Left colon (tissue), 2 donors: Measurements from ENCODE around the gene GRK4. TPM values are rescaled to one million over a fixed set of nuclear protein-coding genes. Genes with fewer than 3 reads are reported as not detected.
A peak's percentile ranks its signal among the peaks of the same experiment; 100 is the strongest.

ENCODE experiments used
- ATAC-seq: fragments of 200-7000 bp; cut with Tn5 transposase; one replicate; pipeline ENCODE4 v1.9.1; 2020; ENCODE audit warnings: mild to moderate bottlenecking, moderate library complexity
- DNase-seq, 2 donors: peaks; one replicate each; pipeline ENCODE4 v3.0.0-alpha.2; 2020
- intact Hi-C, 2 donors: fragments of 100-400 bp; cut with DNase I in 1 of 2; cut with micrococcal nuclease in 1 of 2; formaldehyde crosslinking; loops; one replicate each; pipeline versions ENCODE4 v1.11.2 to v1.14.0; 2022; cut with DNase I, micrococcal nuclease
- total RNA-seq, 2 donors: library from RNA; stranded (reverse); fragmentation: NEBNext Ultra II Directional; extraction: Animal tissue kit (Norgen Biotek cat#: 25700); gene quantifications; one replicate each; pipeline ENCODE4 v1.2.1, GENCODE V29; 2021
- donor health status: DM: no; HTN: no; CAD: no.
- donor health status: DM: yes; HTN: yes; CAD: no.

Gene GRK4
- total RNA-seq, 2 donors from 2014 or later: 1.7 to 3.9 TPM

DNA sequence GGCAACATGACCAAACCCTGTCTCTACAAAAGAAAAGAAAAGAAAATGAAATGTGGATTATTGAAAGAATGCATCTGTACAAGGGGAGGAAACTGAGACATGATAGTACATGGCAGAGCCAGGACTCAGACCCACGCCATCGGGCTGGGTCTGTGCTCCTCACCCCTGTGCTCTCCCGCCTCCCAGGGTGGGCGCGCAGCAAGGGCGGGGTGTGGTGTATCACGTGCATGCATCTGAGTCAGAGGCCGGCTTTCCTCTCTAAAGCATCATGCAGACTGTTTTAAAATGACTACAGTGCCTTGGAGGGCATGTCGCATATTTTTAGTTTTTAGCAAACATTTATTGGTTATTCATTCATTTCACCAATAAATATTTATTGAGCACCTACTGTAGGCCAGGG is 63.2 kb downstream of the GRK4 start:
- intact Hi-C loops: no loop called here
- ATAC-seq: no peak
- no peak for DNase-seq

DNA sequence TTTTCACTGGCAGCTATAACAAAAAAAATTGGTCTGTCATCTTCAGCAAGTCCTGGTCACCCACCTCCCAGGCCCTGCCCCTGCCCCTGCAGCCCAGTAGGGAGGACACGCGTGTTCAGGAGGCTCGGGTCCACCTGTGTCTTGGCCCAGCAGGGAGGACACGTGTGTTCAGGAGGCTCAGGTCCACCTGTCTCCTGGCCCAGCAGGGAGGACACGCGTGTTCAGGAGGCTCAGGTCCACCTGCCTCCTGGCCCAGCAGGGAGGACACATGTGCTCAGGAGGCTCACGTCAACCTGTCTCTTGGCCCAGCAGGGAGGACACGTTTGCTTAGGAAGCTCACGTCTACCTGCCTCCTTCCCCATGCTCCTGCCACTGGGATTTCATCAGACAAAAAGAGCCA is 66.1 kb downstream of the GRK4 start:
- intact Hi-C loops: no loop called here
- DNase-seq (no peak), ATAC-seq (no peak)

DNA sequence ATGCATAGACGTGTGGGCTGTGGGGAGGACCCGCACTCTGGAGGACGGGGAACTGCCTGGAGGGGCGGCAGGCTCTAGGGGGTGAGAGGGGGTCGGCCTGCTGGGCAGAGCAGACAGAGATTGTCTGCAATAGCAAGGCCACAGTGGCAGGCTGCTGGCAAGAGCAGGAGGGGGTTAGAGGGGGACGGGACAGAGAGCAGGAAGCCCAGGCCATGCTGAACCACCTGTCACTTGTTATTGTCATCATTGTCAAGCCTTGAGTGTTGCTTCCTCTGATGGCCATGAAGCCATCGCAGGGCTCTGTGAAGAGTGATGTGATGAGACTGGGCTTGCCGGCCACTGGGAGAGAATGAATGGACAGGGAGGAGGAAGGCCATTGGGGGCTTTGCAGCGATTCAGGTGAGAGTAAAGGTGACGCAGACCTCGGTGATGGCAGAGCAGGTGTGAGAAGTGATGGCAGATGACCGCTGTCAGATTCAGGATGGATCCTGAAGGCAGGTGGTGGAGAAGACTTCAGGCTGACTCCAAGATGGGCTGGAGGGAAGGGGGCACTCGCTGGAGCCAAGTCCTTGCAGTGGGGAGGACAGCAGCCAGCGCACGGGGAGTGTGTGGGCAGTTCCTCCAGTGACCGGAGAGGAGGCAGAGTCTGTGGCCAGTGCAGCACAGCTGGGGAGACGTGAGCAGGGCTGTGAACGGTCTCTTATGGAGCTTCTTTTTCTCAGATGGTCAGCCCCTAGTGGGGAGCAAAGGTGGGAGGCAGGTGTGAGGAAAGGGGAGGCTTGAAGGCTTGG is 67.4 kb downstream of the GRK4 start:
- intact Hi-C loops: no loop called here
- no peak for DNase-seq
- ATAC-seq: peak; percentile 21

GRCh38 chr4:3031357-3032082 is 68.1 kb downstream of the GRK4 start:
- intact Hi-C loops: no loop called here
- peak; percentile 86 for ATAC-seq
- DNase-seq: peak in 1 of 2 donors; percentile 63

- intact Hi-C loops: no loop called here
- no peak for DNase-seq
- ATAC-seq: no peak
These were observed 70.9 kb downstream of the GRK4 start for GRCh38 chr4:3034231-3034630.

- ATAC-seq (no peak), DNase-seq (no peak)
- intact Hi-C loops: no loop called here
These were observed 71.9 kb downstream of the GRK4 start for GRCh38 chr4:3035249-3035648.

DNA sequence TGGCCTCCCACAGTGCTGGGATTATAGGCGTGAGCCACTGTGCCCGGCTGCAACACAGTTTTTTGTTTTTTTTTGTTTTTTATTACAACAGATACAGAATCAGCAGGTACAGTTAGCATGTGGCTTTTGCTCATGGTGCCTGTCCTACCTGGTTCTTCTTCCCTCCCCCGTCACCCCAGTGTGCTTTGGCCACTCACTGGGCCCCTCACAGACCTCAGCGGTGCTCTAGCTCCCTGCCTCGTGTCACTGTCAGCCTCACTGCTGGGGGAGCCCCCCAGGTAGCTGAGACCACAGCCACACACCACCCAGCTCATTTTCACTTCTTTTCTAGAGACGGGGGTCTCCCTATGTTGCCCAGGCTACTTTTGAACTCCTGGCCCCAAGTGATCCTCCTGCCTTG is 72.3 kb downstream of the GRK4 start:
- ATAC-seq: no peak
- DNase-seq: no peak
- intact Hi-C loops: no loop called here

GRCh38 chr4:3036131-3036952 is 73.0 kb downstream of the GRK4 start:
- ATAC-seq (no peak), DNase-seq (no peak)
- intact Hi-C loops: no loop called here

DNA sequence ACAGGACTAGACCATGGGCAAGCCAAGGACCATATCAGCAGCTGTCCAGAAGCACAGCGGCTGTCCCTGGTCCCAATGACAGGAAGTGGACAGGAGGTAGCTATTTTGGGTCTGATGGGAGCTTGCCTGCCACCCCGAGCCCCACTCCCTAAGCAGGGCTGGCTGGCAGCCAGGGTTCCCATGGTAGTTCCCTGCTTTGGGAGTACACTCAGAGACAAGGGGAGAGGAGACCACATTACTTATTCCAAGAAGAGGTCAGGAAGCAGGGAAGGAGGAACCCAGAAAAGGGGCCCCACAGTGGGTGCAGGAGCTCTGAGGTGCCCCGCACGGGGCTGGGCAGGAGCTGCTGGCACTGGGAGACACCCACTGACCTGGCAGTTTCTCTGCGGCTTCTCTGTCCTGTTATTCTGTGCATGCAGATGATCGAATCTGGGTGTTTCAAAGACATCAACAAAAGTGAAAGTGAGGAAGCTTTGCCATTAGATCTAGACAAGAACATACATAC is 74.6 kb downstream of the GRK4 start:
- no peak for ATAC-seq
- DNase-seq: peak in 1 of 2 donors; percentile 35
- intact Hi-C loops: no loop called here

DNA sequence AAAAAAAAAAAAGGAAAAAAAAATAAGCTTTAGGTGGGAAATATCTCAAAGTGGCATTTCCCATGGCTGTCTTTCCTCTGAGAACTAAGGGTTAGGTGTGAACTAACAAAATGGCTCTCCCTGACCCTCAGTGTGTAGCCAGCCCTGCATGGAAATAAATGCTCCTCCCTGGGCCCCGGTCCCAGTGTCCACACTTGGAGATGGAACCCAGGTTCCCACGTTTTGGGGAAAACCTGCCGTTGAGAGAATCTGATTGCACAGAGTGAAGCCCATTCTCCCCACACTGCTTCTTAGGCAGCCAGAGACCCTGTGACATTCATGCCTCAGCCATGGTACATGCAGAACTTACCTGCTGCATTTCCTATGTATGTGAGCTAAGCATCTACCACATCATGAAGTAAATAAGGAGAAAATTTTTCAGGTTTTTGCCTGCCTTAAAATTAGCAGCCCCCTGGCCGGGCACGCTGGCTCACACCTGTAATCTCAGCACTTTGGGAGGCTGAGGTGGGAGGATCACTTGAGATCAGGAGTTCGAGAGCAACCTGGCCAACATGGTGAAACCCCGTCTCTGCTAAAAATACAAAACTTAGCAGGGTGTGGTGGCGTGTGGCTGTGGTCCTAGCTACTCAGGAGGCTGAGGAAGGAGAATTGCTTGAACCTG is 76.5 kb downstream of the GRK4 start:
- no peak for ATAC-seq
- DNase-seq: no peak
- intact Hi-C loops: no loop called here

GRCh38 chr4:3040452-3041191 is 77.3 kb downstream of the GRK4 start:
- ATAC-seq: no peak
- intact Hi-C loops: no loop called here
- peak in 1 of 2 donors; percentile 43 for DNase-seq

- DNase-seq (peak; percentile 47 to 78), ATAC-seq (peak; percentile 83)
- intact Hi-C loops: no loop called here
These were observed 78.1 kb downstream of the GRK4 start for GRCh38 chr4:3041192-3042142.

DNA sequence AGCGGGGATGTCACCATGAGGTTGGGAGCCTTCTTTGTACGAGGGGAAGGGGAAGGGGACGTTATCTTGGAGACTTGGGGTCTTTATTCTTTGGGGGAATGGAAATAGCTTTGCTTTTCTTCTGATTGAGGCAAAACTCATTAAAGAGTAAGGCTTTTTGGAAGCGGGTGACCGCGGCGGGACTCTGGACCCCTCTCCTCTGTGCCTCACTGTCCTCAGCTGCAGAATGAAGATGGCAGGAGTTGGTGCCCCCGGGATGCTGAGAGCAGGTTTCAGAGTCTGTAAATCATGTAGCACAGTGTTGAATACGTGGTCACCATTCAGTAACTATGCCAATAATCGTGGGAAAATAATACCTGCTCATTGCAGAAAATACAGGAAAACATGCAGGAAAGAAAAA is 78.9 kb downstream of the GRK4 start:
- DNase-seq (no peak), ATAC-seq (no peak)
- intact Hi-C loops: no loop called here

DNA sequence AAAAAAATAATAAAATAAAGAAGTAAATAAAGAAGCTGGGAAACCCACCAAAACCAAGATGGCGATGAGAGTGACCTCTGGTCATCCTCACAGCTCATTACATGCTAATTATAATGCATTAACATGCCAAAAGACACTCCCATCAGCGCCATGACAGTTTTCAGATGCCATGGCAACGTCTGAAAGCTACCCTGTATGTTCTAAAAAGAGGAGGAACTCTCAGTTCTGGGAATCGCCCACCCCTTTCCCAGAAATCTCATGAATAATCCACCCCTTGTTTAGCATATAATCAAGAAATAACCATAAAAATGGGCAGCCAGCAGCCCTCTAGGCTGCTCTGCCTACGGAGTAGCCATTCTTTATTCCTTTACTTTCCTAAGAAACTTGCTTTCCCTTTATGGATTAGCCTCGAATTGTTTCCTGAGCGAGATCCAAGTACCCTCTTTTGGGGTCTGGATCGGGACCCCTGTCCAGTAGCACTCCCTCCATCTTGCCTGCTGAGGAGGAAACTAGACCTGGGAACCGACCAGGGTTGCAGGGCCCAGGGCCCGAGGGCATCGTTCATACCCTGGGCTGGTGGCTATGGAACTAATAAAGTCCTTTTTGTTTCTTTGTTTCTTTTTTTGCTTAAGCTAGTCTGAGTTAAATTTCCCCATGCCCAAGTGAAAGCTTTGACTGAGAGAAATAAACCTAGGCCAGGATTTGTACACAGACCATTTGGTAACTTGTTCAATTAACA is 80.1 kb downstream of the GRK4 start:
- intact Hi-C loops: no loop called here
- DNase-seq (no peak), ATAC-seq (no peak)

- intact Hi-C loops: no loop called here
- peak; percentile 62 to 64 for DNase-seq
- ATAC-seq: peak; percentile 25
These were observed 81.8 kb downstream of the GRK4 start for GRCh38 chr4:3044870-3045819.
